Measurements from ENCODE around the gene R3HDM2. TPM values are rescaled to one million over a fixed set of nuclear protein-coding genes. Genes with fewer than 3 reads are reported as not detected.
A peak's percentile ranks its signal among the peaks of the same experiment; 100 is the strongest.

Gene R3HDM2
- total and polyA plus RNA-seq, 2 of the 13 experiments (the other 11 are each of a cell fraction or from before 2014, with no cell fraction given), result 11.1 to 23.5 TPM

DNA sequence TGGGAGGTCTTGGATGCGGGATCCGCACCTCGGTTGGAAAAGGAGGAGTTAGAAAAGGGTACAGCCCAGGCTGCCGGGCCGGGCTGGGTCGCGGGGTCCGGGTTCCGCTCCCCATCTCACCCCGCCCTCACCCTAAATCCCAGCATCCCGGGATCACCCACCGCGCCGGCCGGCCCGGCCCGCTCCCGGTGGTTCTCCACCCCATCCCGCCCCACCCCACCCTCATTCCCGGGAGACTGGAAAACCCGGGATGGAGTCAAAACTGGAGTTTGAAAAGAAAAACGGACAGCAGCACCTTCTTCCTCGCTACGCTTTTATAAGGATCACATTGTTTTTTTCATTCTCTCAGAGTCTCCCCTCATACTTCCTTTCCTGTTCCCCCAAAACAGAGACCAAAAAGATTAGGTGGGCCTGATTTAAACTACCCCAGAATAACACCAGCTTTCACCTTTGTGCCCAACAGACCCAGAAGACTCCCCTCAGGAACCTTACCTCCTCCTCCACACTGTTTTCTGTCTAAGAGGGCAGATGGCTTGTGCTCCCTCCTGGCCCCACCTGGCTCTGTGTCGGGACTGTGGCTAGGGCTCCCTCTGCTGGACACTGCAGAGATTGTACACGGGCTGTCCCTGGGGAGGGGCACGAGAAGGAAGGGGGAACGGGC is 31.5 kb upstream of the R3HDM2 start (continued):
- TF ChIP-seq, protein P1, sequence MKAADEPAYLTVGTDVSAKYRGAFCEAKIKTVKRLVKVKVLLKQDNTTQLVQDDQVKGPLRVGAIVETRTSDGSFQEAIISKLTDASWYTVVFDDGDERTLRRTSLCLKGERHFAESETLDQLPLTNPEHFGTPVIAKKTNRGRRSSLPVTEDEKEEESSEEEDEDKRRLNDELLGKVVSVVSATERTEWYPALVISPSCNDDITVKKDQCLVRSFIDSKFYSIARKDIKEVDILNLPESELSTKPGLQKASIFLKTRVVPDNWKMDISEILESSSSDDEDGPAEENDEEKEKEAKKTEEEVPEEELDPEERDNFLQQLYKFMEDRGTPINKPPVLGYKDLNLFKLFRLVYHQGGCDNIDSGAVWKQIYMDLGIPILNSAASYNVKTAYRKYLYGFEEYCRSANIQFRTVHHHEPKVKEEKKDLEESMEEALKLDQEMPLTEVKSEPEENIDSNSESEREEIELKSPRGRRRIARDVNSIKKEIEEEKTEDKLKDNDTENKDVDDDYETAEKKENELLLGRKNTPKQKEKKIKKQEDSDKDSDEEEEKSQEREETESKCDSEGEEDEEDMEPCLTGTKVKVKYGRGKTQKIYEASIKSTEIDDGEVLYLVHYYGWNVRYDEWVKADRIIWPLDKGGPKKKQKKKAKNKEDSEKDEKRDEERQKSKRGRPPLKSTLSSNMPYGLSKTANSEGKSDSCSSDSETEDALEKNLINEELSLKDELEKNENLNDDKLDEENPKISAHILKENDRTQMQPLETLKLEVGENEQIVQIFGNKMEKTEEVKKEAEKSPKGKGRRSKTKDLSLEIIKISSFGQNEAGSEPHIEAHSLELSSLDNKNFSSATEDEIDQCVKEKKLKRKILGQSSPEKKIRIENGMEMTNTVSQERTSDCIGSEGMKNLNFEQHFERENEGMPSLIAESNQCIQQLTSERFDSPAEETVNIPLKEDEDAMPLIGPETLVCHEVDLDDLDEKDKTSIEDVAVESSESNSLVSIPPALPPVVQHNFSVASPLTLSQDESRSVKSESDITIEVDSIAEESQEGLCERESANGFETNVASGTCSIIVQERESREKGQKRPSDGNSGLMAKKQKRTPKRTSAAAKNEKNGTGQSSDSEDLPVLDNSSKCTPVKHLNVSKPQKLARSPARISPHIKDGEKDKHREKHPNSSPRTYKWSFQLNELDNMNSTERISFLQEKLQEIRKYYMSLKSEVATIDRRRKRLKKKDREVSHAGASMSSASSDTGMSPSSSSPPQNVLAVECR (CRISPR knock-in tag; IDR thresholded peaks at IDR 0.05; ENCODE audit: borderline replicate concordance), result peak; percentile 59; the same call in 1 of the 2 replicates
- TF ChIP-seq FOXP4 (CRISPR knock-in tag; IDR thresholded peaks at IDR 0.05), result 0 out of 2 replicates have a peak, but pooled peaks have one; percentile 12
- TF ChIP-seq KAT8 (CRISPR knock-in tag; IDR thresholded peaks at IDR 0.05), result peak; percentile 44; the same call in 1 of the 2 replicates
- TF ChIP-seq HNRNPL (IDR thresholded peaks at IDR 0.05; ENCODE audit: low read depth, low read length), result no peak
- peak; percentile 45; the same call in 1 of the 2 replicates for TF ChIP-seq FOXO1 (CRISPR knock-in tag; IDR thresholded peaks at IDR 0.05)
- no peak for TF ChIP-seq RFXANK (CRISPR knock-in tag; IDR thresholded peaks at IDR 0.05)
- TF ChIP-seq, protein P2, sequence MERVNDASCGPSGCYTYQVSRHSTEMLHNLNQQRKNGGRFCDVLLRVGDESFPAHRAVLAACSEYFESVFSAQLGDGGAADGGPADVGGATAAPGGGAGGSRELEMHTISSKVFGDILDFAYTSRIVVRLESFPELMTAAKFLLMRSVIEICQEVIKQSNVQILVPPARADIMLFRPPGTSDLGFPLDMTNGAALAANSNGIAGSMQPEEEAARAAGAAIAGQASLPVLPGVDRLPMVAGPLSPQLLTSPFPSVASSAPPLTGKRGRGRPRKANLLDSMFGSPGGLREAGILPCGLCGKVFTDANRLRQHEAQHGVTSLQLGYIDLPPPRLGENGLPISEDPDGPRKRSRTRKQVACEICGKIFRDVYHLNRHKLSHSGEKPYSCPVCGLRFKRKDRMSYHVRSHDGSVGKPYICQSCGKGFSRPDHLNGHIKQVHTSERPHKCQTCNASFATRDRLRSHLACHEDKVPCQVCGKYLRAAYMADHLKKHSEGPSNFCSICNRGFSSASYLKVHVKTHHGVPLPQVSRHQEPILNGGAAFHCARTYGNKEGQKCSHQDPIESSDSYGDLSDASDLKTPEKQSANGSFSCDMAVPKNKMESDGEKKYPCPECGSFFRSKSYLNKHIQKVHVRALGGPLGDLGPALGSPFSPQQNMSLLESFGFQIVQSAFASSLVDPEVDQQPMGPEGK (CRISPR knock-in tag; IDR thresholded peaks at IDR 0.05), result peak; percentile 58
- no peak for TF ChIP-seq MBNL3 (CRISPR knock-in tag; conservative IDR thresholded peaks at IDR 0.05)
- peak; percentile 50; the same call in 1 of the 2 replicates for TF ChIP-seq ZBTB7B (CRISPR knock-in tag; IDR thresholded peaks at IDR 0.05)
- TF ChIP-seq, protein P3, sequence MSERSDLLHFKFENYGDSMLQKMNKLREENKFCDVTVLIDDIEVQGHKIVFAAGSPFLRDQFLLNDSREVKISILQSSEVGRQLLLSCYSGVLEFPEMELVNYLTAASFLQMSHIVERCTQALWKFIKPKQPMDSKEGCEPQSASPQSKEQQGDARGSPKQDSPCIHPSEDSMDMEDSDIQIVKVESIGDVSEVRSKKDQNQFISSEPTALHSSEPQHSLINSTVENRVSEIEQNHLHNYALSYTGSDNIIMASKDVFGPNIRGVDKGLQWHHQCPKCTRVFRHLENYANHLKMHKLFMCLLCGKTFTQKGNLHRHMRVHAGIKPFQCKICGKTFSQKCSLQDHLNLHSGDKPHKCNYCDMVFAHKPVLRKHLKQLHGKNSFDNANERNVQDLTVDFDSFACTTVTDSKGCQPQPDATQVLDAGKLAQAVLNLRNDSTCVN (CRISPR knock-in tag; IDR thresholded peaks at IDR 0.05; ENCODE audit: borderline replicate concordance), result 0 out of 2 replicates have a peak, but pooled peaks have one; percentile 31
- no peak for TF ChIP-seq ATF3 (CRISPR knock-in tag; IDR thresholded peaks at IDR 0.05)
- no peak for TF ChIP-seq PHF8 (CRISPR knock-in tag; IDR thresholded peaks at IDR 0.05)
- TF ChIP-seq ZNF777 (CRISPR knock-in tag; IDR thresholded peaks at IDR 0.05), result 0 out of 2 replicates have a peak, but pooled peaks have one; percentile 28
- TF ChIP-seq ATF4 (CRISPR knock-in tag; IDR thresholded peaks at IDR 0.05), result 0 out of 4 replicates have a peak, but pooled peaks of 1 of the 2 experiments have one; percentile 29
- no peak for TF ChIP-seq PPARG (CRISPR knock-in tag; conservative IDR thresholded peaks at IDR 0.05)
- TF ChIP-seq ONECUT2 (CRISPR knock-in tag; IDR thresholded peaks at IDR 0.05), result no peak
- TF ChIP-seq STAG1 (CRISPR knock-in tag; IDR thresholded peaks at IDR 0.05), result peak; percentile 80
